ENCODE results near the gene CATSPERZ.

Gene CATSPERZ

GRCh38 chr11:64299847-64300648, at the start of gene CATSPERZ:
CATSPERZ (plus strand) TSS chr11:64300358; CDS start chr11:64300411, 53 bp downstream.
- DNase-seq, result no peak

- DNase-seq, result no peak
Measured at GRCh38 chr11:64250415-64251015, 49.6 kb upstream of the CATSPERZ start.

GRCh38 chr11:64251016-64251752, 49.0 kb upstream of the CATSPERZ start, which contains the start of gene PLCB3:
PLCB3 (plus strand) TSS chr11:64251530; CDS start chr11:64251650, 120 bp downstream.
- no peak for DNase-seq

- no peak for DNase-seq
Measured at GRCh38 chr11:64251753-64252002, 48.5 kb upstream of the CATSPERZ start.

- no peak for DNase-seq
Measured at GRCh38 chr11:64252003-64252872, 47.9 kb upstream of the CATSPERZ start.

- no peak for DNase-seq
Measured at GRCh38 chr11:64253043-64253442, 47.1 kb upstream of the CATSPERZ start.

GRCh38 chr11:64253481-64253880, 46.7 kb upstream of the CATSPERZ start:
- no peak for DNase-seq

- no peak for DNase-seq
Measured at GRCh38 chr11:64254326-64254725, 45.8 kb upstream of the CATSPERZ start.

- DNase-seq, result no peak
Measured at GRCh38 chr11:64255135-64256128, 44.7 kb upstream of the CATSPERZ start.

- no peak for DNase-seq
Measured at GRCh38 chr11:64256300-64256699, 43.9 kb upstream of the CATSPERZ start.

GRCh38 chr11:64258356-64258755, 41.8 kb upstream of the CATSPERZ start:
- DNase-seq, result no peak

GRCh38 chr11:64258946-64259532, 41.1 kb upstream of the CATSPERZ start:
- no peak for DNase-seq

- DNase-seq, result no peak
Measured at GRCh38 chr11:64259533-64260067, 40.6 kb upstream of the CATSPERZ start.

- no peak for DNase-seq
Measured at GRCh38 chr11:64260147-64260708, 39.9 kb upstream of the CATSPERZ start.

GRCh38 chr11:64261556-64262080, 38.5 kb upstream of the CATSPERZ start:
- DNase-seq, result no peak

GRCh38 chr11:64262271-64263002, 37.7 kb upstream of the CATSPERZ start:
- no peak for DNase-seq

- DNase-seq, result no peak
Measured at GRCh38 chr11:64263021-64263946, 36.9 kb upstream of the CATSPERZ start.

- no peak for DNase-seq
Measured at GRCh38 chr11:64263947-64264317, 36.2 kb upstream of the CATSPERZ start.
